Measurements from ENCODE around the gene FAM227B.
"Not testable (repeated sequence)": the region's sequence is repeated elsewhere in the genome, so short reads cannot be mapped to it uniquely, and the experiment has no call there.

Gene FAM227B

GRCh38 chr15:49610157-49610918 lies 10.3 kb downstream of the FAM227B start:
- no peak for DNase-seq

- DNase-seq, result no peak
Observed at GRCh38 chr15:49606594-49606993, 14.0 kb downstream of the FAM227B start.

- DNase-seq, result no peak
Observed at GRCh38 chr15:49605588-49605987, 15.0 kb downstream of the FAM227B start.

GRCh38 chr15:49604625-49605409 lies 15.8 kb downstream of the FAM227B start:
- DNase-seq, result no peak

- DNase-seq, result not testable (repeated sequence)
Observed at GRCh38 chr15:49592829-49593316, 27.7 kb downstream of the FAM227B start.

GRCh38 chr15:49589030-49589429 lies 31.6 kb downstream of the FAM227B start:
- DNase-seq, result no peak

GRCh38 chr15:49573421-49573820 lies 47.2 kb downstream of the FAM227B start:
- DNase-seq, result no peak

GRCh38 chr15:49570672-49571071 lies 49.9 kb downstream of the FAM227B start:
- DNase-seq, result no peak

GRCh38 chr15:49570174-49570573 lies 50.4 kb downstream of the FAM227B start:
- no peak for DNase-seq

- DNase-seq, result no peak
Observed at GRCh38 chr15:49560045-49560444, 60.6 kb downstream of the FAM227B start.

- DNase-seq, result no peak
Observed at GRCh38 chr15:49558929-49559328, 61.7 kb downstream of the FAM227B start.

- DNase-seq, result no peak
Observed at GRCh38 chr15:49556437-49556836, 64.2 kb downstream of the FAM227B start.

GRCh38 chr15:49550342-49550741 lies 70.3 kb downstream of the FAM227B start:
- DNase-seq, result not testable (repeated sequence)

- no peak for DNase-seq
Observed at GRCh38 chr15:49538520-49538919, 82.1 kb downstream of the FAM227B start.

- DNase-seq, result no peak
Observed at GRCh38 chr15:49530092-49530491, 90.5 kb downstream of the FAM227B start.

GRCh38 chr15:49528289-49528688 lies 92.3 kb downstream of the FAM227B start:
- DNase-seq, result no peak

- DNase-seq, result no peak
Observed at GRCh38 chr15:49521802-49522201, 98.8 kb downstream of the FAM227B start.

GRCh38 chr15:49512739-49513138 lies 107.9 kb downstream of the FAM227B start:
- DNase-seq, result not testable (repeated sequence)

GRCh38 chr15:49507261-49507660 lies 113.4 kb downstream of the FAM227B start:
- DNase-seq, result no peak

GRCh38 chr15:49506341-49506740 lies 114.3 kb downstream of the FAM227B start:
- no peak for DNase-seq

- no peak for DNase-seq
Observed at GRCh38 chr15:49501586-49501985, 119.0 kb downstream of the FAM227B start.

GRCh38 chr15:49495993-49496753 lies 124.4 kb downstream of the FAM227B start:
- no peak for DNase-seq

GRCh38 chr15:49494842-49495241 lies 125.8 kb downstream of the FAM227B start:
- DNase-seq, result no peak
